ENCODE data around the gene PRKAG2.

The PRKAG2 gene

GRCh38 chr7:151679071-151679708, 197.7 kb downstream of the PRKAG2 start:
- DNase-seq (ENCODE audit: low read depth, low spot score) = no peak

GRCh38 chr7:151678227-151678604, 198.7 kb downstream of the PRKAG2 start:
- no peak for DNase-seq (ENCODE audit: low read depth, low spot score)

GRCh38 chr7:151677581-151678226, 199.2 kb downstream of the PRKAG2 start:
- DNase-seq (ENCODE audit: low read depth, low spot score) = no peak

- DNase-seq (ENCODE audit: low read depth, low spot score) = no peak
These were observed 200.2 kb downstream of the PRKAG2 start for GRCh38 chr7:151676759-151677158.

GRCh38 chr7:151675196-151675920, 201.6 kb downstream of the PRKAG2 start:
- DNase-seq (ENCODE audit: low read depth, low spot score) = no peak

- DNase-seq (ENCODE audit: low read depth, low spot score) = no peak
These were observed 202.6 kb downstream of the PRKAG2 start for GRCh38 chr7:151674161-151674920.

GRCh38 chr7:151673216-151673615, 203.7 kb downstream of the PRKAG2 start:
- DNase-seq (ENCODE audit: low read depth, low spot score) = no peak

- no peak for DNase-seq (ENCODE audit: low read depth, low spot score)
These were observed 204.2 kb downstream of the PRKAG2 start for GRCh38 chr7:151672716-151673115.

GRCh38 chr7:151671514-151671913, 205.4 kb downstream of the PRKAG2 start:
- DNase-seq (ENCODE audit: low read depth, low spot score) = no peak

- no peak for DNase-seq (ENCODE audit: low read depth, low spot score)
These were observed 207.2 kb downstream of the PRKAG2 start for GRCh38 chr7:151669762-151670161.

GRCh38 chr7:151666886-151667285, 210.0 kb downstream of the PRKAG2 start:
- DNase-seq (ENCODE audit: low read depth, low spot score) = no peak

GRCh38 chr7:151665368-151665767, 211.5 kb downstream of the PRKAG2 start:
- DNase-seq (ENCODE audit: low read depth, low spot score) = no peak

GRCh38 chr7:151664268-151664667, 212.6 kb downstream of the PRKAG2 start:
- no peak for DNase-seq (ENCODE audit: low read depth, low spot score)

GRCh38 chr7:151663382-151664100, 213.4 kb downstream of the PRKAG2 start:
- no peak for DNase-seq (ENCODE audit: low read depth, low spot score)

GRCh38 chr7:151662251-151662826, 214.6 kb downstream of the PRKAG2 start:
- no peak for DNase-seq (ENCODE audit: low read depth, low spot score)

- no peak for DNase-seq (ENCODE audit: low read depth, low spot score)
These were observed 215.3 kb downstream of the PRKAG2 start for GRCh38 chr7:151661587-151661986.

- no peak for DNase-seq (ENCODE audit: low read depth, low spot score)
These were observed 216.8 kb downstream of the PRKAG2 start for GRCh38 chr7:151660141-151660540.

- no peak for DNase-seq (ENCODE audit: low read depth, low spot score)
These were observed 217.7 kb downstream of the PRKAG2 start for GRCh38 chr7:151659219-151659618.

GRCh38 chr7:151658778-151659177, 218.1 kb downstream of the PRKAG2 start:
- no peak for DNase-seq (ENCODE audit: low read depth, low spot score)

- no peak for DNase-seq (ENCODE audit: low read depth, low spot score)
These were observed 219.7 kb downstream of the PRKAG2 start for GRCh38 chr7:151657173-151657572.

- no peak for DNase-seq (ENCODE audit: low read depth, low spot score)
These were observed 221.4 kb downstream of the PRKAG2 start for GRCh38 chr7:151655555-151655954.
